ENCODE data around the gene GRIK4. TPM values are rescaled to one million over a fixed set of nuclear protein-coding genes. Genes with fewer than 3 reads are reported as not detected.

The GRIK4 gene
- total RNA-seq, 2 experiments from 2014 or later, result not detected

DNA sequence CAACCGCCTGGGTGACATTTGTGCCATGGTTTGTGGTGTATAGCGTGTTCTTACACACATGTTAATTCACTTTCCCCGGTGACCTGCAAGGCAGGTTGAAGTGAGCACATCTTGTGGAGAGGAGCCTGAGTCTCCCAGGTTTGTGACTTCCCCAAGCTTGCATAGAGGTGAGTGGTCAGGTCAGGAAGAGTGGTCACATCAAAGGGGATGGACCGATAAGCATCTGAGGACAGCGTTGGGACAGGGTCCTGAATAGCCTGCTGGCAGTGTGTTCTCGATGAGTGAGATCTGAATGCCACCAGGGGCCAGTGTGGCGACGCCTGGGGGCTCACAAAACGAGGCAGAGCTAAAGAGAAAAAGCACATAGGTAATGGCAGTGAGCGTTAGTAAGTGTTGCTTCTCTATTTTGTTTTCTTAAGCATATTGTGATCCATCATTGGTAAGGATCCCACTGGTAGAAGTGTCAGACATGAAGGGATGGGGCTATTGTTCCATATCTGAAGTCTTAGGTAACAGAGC, 154.6 kb downstream of the GRIK4 start:
- no peak for ATAC-seq
- no peak for DNase-seq
- POLR2A ChIA-PET, result no interaction called here
- Mint-ChIP-seq H3K27ac (no peak overlapping the region), H3K36me3 (ENCODE audit: low read depth) (no peaks in the 10 kb centered on the region), H3K4me1 (ENCODE audit: low read depth) (no peaks in the 10 kb centered on the region), H3K9me3 (ENCODE audit: insufficient read depth) (no peaks in the 10 kb centered on the region), H3K27me3 (ENCODE audit: low read depth) (peaks cover 9% of the 10 kb centered on the region), H3K4me3 (no peak overlapping the region)
- CTCF ChIA-PET, result no interaction called here

DNA sequence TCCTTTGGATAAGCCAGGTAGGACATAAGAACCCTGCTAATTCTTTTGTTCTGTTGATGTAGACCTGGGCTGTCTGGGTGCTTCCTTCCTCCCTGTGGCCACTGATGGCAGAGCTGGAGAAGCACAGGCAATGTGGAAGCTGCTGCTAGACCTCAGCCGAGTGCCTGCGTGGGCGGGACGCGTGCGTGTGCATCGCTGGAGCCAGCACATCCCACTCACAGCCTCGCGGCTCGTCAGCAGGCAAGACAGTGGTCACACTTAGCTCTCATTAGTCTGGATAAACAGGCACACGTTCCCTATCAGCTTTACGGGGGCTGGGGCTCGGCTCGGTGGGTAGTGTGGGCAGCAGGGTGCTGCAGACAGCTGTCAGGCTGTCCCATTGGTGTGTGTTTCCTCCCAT, 155.7 kb downstream of the GRIK4 start:
- ChIA-PET CTCF (no interaction called here), POLR2A (no interaction called here)
- DNase-seq (no peak), ATAC-seq (no peak)
- Mint-ChIP-seq H3K9me3 (ENCODE audit: insufficient read depth) (no peaks in the 10 kb centered on the region), H3K4me1 (ENCODE audit: low read depth) (no peaks in the 10 kb centered on the region), H3K27ac (no peak overlapping the region), H3K36me3 (ENCODE audit: low read depth) (no peaks in the 10 kb centered on the region), H3K4me3 (no peak overlapping the region), H3K27me3 (ENCODE audit: low read depth) (peaks cover 9% of the 10 kb centered on the region)

DNA sequence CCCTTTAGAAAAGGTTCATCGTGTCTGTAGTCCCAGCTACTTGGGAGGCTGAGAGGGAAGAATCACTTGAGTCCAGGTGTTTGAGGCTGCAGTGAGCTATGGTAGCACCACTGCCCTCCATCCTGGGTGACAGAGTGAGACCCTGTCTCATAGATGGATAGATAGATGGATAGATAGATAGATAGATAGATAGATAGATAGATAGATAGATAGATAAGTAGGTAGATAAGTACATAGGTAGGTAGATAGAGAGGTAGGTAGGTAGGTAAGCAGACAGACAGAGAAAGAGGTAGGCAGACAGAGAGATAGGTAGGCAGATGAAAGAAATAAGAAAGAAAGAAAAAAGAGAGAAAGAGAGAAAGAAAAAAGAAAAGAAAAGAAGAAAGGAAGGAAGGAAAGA, 156.4 kb downstream of the GRIK4 start:
- ChIA-PET CTCF (no interaction called here), POLR2A (no interaction called here)
- Mint-ChIP-seq H3K4me1 (ENCODE audit: low read depth) (no peaks in the 10 kb centered on the region), H3K4me3 (no peak overlapping the region), H3K27ac (no peak overlapping the region), H3K9me3 (ENCODE audit: insufficient read depth) (no peaks in the 10 kb centered on the region), H3K36me3 (ENCODE audit: low read depth) (no peaks in the 10 kb centered on the region), H3K27me3 (ENCODE audit: low read depth) (peaks cover 9% of the 10 kb centered on the region)
- ATAC-seq (no peak), DNase-seq (no peak)

- no peak overlapping the region for H3K27ac Mint-ChIP-seq
- CTCF ChIA-PET, result no interaction called here
Measured at GRCh38 chr11:120668537-120668936, 157.0 kb downstream of the GRIK4 start.

GRCh38 chr11:120674542-120674941, 163.0 kb downstream of the GRIK4 start:
- Mint-ChIP-seq H3K9me3 (ENCODE audit: insufficient read depth) (no peaks in the 10 kb centered on the region), H3K4me1 (ENCODE audit: low read depth) (no peaks in the 10 kb centered on the region), H3K4me3 (no peak overlapping the region), H3K36me3 (ENCODE audit: low read depth) (no peaks in the 10 kb centered on the region), H3K27ac (no peak overlapping the region), H3K27me3 (ENCODE audit: low read depth) (no peaks in the 10 kb centered on the region)
- ChIA-PET POLR2A (no interaction called here), CTCF (interaction anchor here (2.8 kb wide), 1 partner anchor 10 kb away, joined by 14 read pairs; no protein-coding TSS in a partner anchor)
- ATAC-seq (no peak), DNase-seq (no peak)

More at GRCh38 chr11:120668537-120668936, 157.0 kb downstream of the GRIK4 start:
- no peaks in the 10 kb centered on the region for H3K4me1 Mint-ChIP-seq (ENCODE audit: low read depth)
- peaks cover 7% of the 10 kb centered on the region for H3K27me3 Mint-ChIP-seq (ENCODE audit: low read depth)
- H3K9me3 Mint-ChIP-seq (ENCODE audit: insufficient read depth), result no peaks in the 10 kb centered on the region
- no peak overlapping the region for H3K4me3 Mint-ChIP-seq
- no peaks in the 10 kb centered on the region for H3K36me3 Mint-ChIP-seq (ENCODE audit: low read depth)
- POLR2A ChIA-PET, result no interaction called here
- ATAC-seq (no peak), DNase-seq (no peak)

DNA sequence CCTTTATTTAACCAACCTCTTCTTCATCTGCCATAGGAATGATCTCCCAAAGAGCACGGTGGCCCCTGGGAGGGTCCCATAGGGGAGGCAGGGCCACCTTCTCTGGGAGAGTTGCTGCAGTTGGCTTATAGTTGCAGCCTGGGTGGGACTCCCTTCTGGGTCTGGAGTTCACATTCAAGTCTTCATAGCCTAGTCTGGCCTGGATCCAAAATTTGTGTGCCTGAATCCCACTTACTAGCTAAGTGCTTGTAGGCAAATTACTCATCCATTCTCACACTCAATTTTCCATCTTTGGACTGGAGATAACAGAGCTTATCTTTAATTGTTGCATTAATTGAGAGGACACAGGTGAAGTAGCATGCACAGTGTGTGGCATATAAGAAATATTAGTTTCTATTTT, 163.6 kb downstream of the GRIK4 start:
- Mint-ChIP-seq H3K9me3 (ENCODE audit: insufficient read depth) (no peaks in the 10 kb centered on the region), H3K4me3 (no peak overlapping the region), H3K27ac (no peak overlapping the region), H3K4me1 (ENCODE audit: low read depth) (no peaks in the 10 kb centered on the region), H3K27me3 (ENCODE audit: low read depth) (no peaks in the 10 kb centered on the region), H3K36me3 (ENCODE audit: low read depth) (no peaks in the 10 kb centered on the region)
- ChIA-PET POLR2A (no interaction called here), CTCF (interaction anchor here (2.8 kb wide), 1 partner anchor 10 kb away, joined by 14 read pairs; no protein-coding TSS in a partner anchor)
- DNase-seq, result no peak
- no peak for ATAC-seq

DNA sequence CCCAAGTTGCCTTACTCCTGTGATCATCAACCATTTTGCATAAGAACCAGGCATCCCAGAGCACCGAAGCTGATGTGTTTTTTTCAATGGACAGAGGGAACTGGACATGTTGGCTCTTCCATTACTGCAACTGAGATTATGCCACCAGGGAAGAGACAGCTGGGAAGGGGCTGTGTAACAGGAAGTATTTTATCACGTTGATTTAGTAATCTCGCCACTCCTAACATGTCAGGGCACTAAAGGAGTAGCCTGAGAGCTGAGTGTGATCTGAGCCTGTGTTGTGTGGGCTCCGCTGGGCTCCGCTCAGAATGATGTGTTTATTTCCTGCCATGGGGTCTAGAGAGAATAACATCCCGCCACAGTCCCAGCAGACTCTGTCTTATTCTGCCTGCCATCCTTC, 165.4 kb downstream of the GRIK4 start:
- ATAC-seq (no peak), DNase-seq (no peak)
- H3K27ac Mint-ChIP-seq, result no peak overlapping the region
- peaks cover 2% of the 10 kb centered on the region for H3K27me3 Mint-ChIP-seq (ENCODE audit: low read depth)
- ChIA-PET CTCF (interaction anchor here (1.1 kb wide), 1 partner anchor 9 kb away, joined by 4 read pairs; no protein-coding TSS in a partner anchor), POLR2A (no interaction called here)
- H3K4me3 Mint-ChIP-seq, result no peak overlapping the region
- H3K4me1 Mint-ChIP-seq (ENCODE audit: low read depth), result no peaks in the 10 kb centered on the region
- H3K9me3 Mint-ChIP-seq (ENCODE audit: insufficient read depth), result no peaks in the 10 kb centered on the region
- no peaks in the 10 kb centered on the region for H3K36me3 Mint-ChIP-seq (ENCODE audit: low read depth)

DNA sequence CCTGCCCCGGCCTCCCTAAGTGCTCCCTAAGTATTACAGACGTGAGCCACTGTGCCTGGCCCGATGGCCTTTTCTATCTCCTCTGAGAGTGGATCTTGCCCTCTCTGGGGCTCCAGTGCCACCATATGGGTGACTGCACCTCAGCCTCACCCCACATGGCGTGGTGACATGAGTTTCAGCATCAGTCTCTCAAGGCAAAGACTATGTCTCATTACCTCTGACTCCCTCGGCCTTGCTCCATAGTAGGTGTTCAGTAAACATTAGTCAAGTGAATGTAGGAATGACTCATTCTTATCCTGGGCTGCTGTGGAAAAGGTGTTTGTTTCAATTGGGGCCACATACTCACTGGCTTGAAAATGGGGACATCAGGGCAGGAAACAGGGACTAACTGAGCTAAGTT, 168.8 kb downstream of the GRIK4 start:
- POLR2A ChIA-PET, result no interaction called here
- ATAC-seq, result no peak

DNA sequence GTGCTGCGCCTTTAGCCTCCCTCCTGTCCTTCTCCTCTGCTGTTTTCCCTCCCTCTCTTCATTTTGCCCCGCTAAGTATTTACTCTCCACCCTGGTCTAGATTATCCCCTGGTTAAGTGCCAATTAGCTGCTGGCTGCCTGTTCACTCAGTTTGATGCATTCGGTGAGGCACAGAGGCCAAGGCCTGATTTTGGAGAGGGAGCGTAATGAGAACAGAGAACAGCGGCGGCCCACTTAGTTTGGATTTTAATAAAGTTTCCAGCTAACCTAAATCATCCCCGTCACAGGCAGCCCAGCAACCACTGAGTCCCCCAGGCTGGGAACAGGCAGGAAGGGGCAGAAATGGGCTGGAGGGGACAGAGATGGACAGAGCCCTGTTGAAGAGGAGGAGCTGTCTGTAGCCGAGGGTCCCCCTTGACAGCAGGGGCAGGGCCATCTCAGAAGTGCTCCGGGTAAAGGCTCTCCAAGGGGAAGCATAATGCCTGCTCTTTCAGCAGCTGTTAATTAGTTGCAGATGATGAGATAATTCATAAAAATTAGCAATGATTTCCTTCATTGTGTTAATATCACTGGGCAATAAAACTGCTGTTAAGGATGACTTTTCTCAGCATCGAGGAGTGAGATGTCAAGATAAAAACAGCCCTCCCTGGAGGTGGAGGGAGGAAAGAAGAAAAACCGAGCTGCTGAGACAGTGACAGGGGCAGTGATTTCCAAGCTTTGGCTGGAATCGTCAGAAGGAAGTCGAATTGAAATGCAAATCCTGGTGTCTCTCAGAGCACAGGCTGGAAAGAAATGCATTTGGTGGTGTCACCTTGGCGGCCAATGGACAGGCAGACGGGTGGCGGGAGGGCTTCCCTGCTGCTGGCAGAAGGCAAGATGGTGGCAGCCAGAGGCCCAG, 170.1 kb downstream of the GRIK4 start:
- Mint-ChIP-seq H3K27ac (no peak overlapping the region), H3K36me3 (ENCODE audit: low read depth) (no peaks in the 10 kb centered on the region), H3K9me3 (ENCODE audit: insufficient read depth) (no peaks in the 10 kb centered on the region), H3K4me1 (ENCODE audit: low read depth) (no peaks in the 10 kb centered on the region), H3K4me3 (no peak overlapping the region), H3K27me3 (ENCODE audit: low read depth) (peaks cover 10% of the 10 kb centered on the region)
- ChIA-PET POLR2A (no interaction called here), CTCF (no interaction called here)
- ATAC-seq (no peak), DNase-seq (no peak)

More for the DNA sequence above, 168.8 kb downstream of the GRIK4 start:
- Mint-ChIP-seq H3K27me3 (ENCODE audit: low read depth) (peaks cover 5% of the 10 kb centered on the region), H3K9me3 (ENCODE audit: insufficient read depth) (no peaks in the 10 kb centered on the region), H3K36me3 (ENCODE audit: low read depth) (no peaks in the 10 kb centered on the region), H3K4me1 (ENCODE audit: low read depth) (no peaks in the 10 kb centered on the region), H3K27ac (no peak overlapping the region), H3K4me3 (no peak overlapping the region)
- CTCF ChIA-PET, result no interaction called here
- no peak for DNase-seq

DNA sequence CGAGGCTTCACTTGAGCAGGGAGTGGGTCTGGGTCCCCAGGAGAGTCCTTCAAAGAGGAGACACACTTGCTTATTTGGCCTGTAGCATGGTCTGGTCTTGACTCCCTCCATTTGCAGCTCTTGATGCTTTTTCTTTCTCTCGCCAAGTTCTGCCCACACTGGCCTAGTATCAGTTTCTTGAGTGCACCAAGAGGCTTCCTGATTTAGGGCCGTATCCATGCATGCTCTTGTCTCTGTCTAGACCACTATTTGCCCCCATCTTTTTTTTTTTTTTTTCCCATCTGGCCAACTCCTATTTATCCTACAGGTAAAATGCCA, 170.7 kb downstream of the GRIK4 start:
- Mint-ChIP-seq H3K27ac (no peak overlapping the region), H3K4me1 (ENCODE audit: low read depth) (no peaks in the 10 kb centered on the region), H3K36me3 (ENCODE audit: low read depth) (no peaks in the 10 kb centered on the region), H3K27me3 (ENCODE audit: low read depth) (peaks cover 10% of the 10 kb centered on the region), H3K9me3 (ENCODE audit: insufficient read depth) (no peaks in the 10 kb centered on the region), H3K4me3 (no peak overlapping the region)
- POLR2A ChIA-PET, result no interaction called here
- DNase-seq (no peak), ATAC-seq (no peak)
- CTCF ChIA-PET, result no interaction called here

DNA sequence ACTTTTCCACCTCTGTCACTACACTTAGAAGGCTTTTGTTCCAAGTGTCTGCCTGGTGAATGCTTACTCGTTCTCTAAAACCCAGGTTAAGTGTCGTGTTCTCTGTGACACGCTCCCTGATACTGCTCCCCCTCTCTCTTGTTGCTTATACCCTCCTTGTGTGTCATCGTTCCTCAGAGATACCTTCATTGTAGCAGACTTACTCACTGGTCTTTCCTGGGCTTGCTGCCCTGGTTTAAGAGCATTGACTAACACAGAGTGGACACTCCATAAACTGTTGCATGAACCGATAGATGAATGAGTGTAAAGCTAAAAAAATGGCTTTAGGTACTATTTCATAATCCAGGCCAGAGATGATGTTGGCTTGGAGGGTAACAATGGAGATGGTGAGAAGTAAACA, 171.3 kb downstream of the GRIK4 start:
- no peaks in the 10 kb centered on the region for H3K4me1 Mint-ChIP-seq (ENCODE audit: low read depth)
- no peak for ATAC-seq
- CTCF ChIA-PET, result no interaction called here

GRCh38 chr11:120686516-120686915, 175.0 kb downstream of the GRIK4 start:
- no peak overlapping the region for H3K27ac Mint-ChIP-seq
- H3K4me1 Mint-ChIP-seq (ENCODE audit: low read depth), result no peaks in the 10 kb centered on the region
- ChIA-PET POLR2A (no interaction called here), CTCF (interaction anchor here (0.9 to 1.6 kb wide), 2 partner anchors 10 to 176 kb away, joined by 3 to 4 read pairs; no protein-coding TSS in a partner anchor)
- ATAC-seq (no peak), DNase-seq (no peak)
- no peaks in the 10 kb centered on the region for H3K36me3 Mint-ChIP-seq (ENCODE audit: low read depth)
- peaks cover 18% of the 10 kb centered on the region for H3K27me3 Mint-ChIP-seq (ENCODE audit: low read depth)
- H3K4me3 Mint-ChIP-seq, result no peak overlapping the region
- no peaks in the 10 kb centered on the region for H3K9me3 Mint-ChIP-seq (ENCODE audit: insufficient read depth)

More for the DNA sequence above, 171.3 kb downstream of the GRIK4 start:
- Mint-ChIP-seq H3K27ac (no peak overlapping the region), H3K36me3 (ENCODE audit: low read depth) (no peaks in the 10 kb centered on the region), H3K27me3 (ENCODE audit: low read depth) (peaks cover 13% of the 10 kb centered on the region), H3K4me3 (no peak overlapping the region), H3K9me3 (ENCODE audit: insufficient read depth) (no peaks in the 10 kb centered on the region)
- POLR2A ChIA-PET, result no interaction called here
- no peak for DNase-seq
